KOPT-K1 (cell line): ENCODE results near the gene SIRPA.

Experiments
- H3K27ac ChIP-seq: fragments of 200-600 bp; sonication (generic); 2 replicates; pipeline ENCODE4 v1.5.1; 2016; ENCODE audit warnings: antibody characterized with exemption, mild to moderate bottlenecking, low read depth, low read length; ENCODE audit not compliant: poor library complexity, severe bottlenecking
- H3K36me3 ChIP-seq: fragments of 200-600 bp; sonication (generic); 2 replicates; pipeline ENCODE4 v1.5.1; 2017; ENCODE audit warnings: antibody characterized with exemption, mild to moderate bottlenecking, low read length, moderate library complexity; ENCODE audit not compliant: insufficient read depth
- H3K9me3 ChIP-seq: fragments of 200-600 bp; sonication (generic); 2 replicates; pipeline ENCODE4 v1.5.1; 2017; ENCODE audit warnings: antibody characterized with exemption, low read length, mild to moderate bottlenecking; ENCODE audit not compliant: insufficient read depth, poor library complexity, severe bottlenecking

The SIRPA gene

DNA sequence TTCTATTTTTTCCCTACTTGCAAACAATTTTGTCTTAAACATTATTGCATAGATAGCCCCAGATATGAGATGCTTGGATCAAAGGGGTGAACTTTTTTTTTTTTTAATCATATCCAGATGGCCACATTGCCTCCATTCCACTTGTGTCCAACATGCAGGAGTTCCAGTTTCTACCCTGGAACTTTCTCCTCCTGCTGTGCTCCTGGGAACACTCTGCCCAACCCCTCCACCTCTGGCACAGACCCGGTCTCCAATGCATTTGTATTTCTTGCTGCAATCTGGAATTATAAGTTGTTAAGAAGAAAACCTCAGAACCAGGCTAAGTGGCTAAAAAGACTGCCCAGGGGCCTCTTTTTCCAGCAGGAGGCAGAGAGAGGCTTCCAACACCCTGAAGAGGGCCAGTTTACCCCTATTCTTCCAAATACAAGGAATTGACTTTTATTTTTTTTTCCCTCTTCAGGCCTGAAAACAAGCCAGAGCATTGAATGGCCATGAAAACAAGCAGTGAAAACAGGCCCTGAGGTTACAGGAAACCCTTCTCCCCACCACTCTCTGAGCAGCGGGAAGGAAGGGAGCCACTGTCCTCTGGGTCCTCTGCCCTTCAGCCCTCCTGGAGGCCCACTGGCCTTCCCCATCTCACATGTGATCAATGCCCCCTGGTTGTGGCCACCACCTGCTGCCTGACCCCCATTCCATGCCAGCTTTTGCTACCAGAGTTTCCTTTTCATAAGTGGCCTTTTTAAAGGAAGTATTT lies 54.3 kb downstream of the SIRPA start:
- H3K27ac ChIP-seq = no peak overlapping the region
- H3K9me3 ChIP-seq = no peaks in the 10 kb centered on the region
- no peaks in the 10 kb centered on the region for H3K36me3 ChIP-seq

- H3K36me3 ChIP-seq = no peaks in the 10 kb centered on the region
- H3K9me3 ChIP-seq = no peaks in the 10 kb centered on the region
- H3K27ac ChIP-seq = no peak overlapping the region
Measured at GRCh38 chr20:1950836-1951235, 55.6 kb downstream of the SIRPA start.

DNA sequence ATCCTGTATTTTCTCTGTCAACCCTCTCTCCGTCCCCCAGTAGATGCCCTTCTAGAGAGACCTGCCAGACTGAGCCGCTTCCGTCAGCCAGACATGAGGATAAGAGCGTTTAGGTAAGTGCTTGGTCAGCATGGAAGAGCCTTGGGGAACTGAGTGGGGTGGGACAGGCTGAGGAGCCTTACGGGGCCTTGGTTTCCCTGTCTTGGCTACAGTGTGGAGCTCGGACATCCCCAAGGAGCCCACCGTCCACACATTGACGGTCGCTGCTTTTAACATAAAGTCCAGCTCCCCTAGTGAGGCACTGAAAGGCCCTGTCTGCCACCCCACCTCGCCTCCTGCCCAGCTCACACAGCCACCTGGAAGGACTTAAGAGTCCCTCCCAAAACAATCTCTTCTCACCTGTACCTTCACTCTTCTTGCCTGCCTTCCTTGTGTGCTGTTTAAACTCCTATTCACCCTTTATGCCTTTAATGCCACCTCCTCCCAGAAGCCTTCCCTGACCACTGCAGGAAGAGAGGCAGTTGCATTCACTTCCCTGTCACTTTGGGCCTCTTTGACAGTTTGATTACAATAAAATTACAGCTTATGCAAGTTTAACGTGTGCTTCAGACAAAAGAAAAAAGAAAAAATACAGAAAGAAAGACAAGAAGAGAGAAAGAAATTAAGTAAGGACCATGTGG lies 56.4 kb downstream of the SIRPA start:
- no peak overlapping the region for H3K27ac ChIP-seq
- no peaks in the 10 kb centered on the region for H3K9me3 ChIP-seq
- H3K36me3 ChIP-seq = no peaks in the 10 kb centered on the region

GRCh38 chr20:1952737-1953530 lies 57.7 kb downstream of the SIRPA start:
- H3K27ac ChIP-seq = no peak overlapping the region
- H3K36me3 ChIP-seq = no peaks in the 10 kb centered on the region
- H3K9me3 ChIP-seq = no peaks in the 10 kb centered on the region

- Histone ChIP-seq H3K9me3 (no peaks in the 10 kb centered on the region), H3K27ac (no peak overlapping the region), H3K36me3 (no peaks in the 10 kb centered on the region)
Measured at GRCh38 chr20:1953621-1954020, 58.4 kb downstream of the SIRPA start.

DNA sequence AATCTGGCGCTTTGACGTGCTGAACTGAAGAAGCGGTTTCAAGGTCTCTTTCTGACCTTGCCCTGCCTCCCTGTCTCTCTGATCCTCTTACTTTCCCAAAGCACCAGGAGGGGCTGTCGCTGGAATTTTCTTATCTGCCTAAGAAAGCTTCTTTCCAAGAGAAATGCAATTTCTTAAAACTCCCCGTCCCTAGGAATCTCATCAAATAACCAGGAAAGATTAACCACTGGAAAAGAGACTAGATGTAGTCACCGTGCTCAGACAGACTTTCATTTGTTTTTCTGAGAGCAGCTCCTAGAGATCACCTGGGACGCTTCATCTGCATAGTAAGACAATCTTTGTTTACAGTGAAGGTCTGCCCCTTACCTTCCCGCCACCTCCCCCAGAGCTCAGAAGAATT lies 60.0 kb downstream of the SIRPA start:
- Histone ChIP-seq H3K27ac (no peak overlapping the region), H3K9me3 (no peaks in the 10 kb centered on the region), H3K36me3 (no peaks in the 10 kb centered on the region)

DNA sequence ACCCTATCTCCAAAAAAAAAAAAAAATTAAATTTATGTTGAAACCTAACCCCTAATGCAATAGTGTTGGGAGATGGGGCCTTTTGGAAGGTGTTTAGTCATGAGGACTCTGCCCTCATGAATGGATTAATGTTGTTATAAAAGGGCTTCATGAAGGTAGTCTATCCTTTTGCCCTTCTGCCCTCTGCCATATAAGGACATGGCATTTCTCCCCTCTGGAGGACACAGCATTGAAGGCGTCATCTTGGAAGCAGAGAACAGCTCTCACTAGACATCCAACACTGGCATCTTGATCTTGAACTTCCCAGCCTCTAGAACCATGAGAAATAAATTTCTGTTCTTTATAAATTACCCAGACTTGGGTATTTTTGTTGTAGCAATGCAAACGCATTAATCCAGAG lies 63.2 kb downstream of the SIRPA start:
- Histone ChIP-seq H3K36me3 (no peaks in the 10 kb centered on the region), H3K27ac (no peak overlapping the region), H3K9me3 (no peaks in the 10 kb centered on the region)

GRCh38 chr20:1959156-1959555 lies 63.9 kb downstream of the SIRPA start:
- H3K36me3 ChIP-seq = no peaks in the 10 kb centered on the region
- H3K9me3 ChIP-seq = no peaks in the 10 kb centered on the region
- H3K27ac ChIP-seq = no peak overlapping the region

GRCh38 chr20:1961374-1961773 lies 66.2 kb downstream of the SIRPA start:
- Histone ChIP-seq H3K27ac (no peak overlapping the region), H3K9me3 (no peaks in the 10 kb centered on the region), H3K36me3 (no peaks in the 10 kb centered on the region)

GRCh38 chr20:1964061-1964460 lies 68.9 kb downstream of the SIRPA start:
- Histone ChIP-seq H3K27ac (no peak overlapping the region), H3K9me3 (no peaks in the 10 kb centered on the region), H3K36me3 (no peaks in the 10 kb centered on the region)

DNA sequence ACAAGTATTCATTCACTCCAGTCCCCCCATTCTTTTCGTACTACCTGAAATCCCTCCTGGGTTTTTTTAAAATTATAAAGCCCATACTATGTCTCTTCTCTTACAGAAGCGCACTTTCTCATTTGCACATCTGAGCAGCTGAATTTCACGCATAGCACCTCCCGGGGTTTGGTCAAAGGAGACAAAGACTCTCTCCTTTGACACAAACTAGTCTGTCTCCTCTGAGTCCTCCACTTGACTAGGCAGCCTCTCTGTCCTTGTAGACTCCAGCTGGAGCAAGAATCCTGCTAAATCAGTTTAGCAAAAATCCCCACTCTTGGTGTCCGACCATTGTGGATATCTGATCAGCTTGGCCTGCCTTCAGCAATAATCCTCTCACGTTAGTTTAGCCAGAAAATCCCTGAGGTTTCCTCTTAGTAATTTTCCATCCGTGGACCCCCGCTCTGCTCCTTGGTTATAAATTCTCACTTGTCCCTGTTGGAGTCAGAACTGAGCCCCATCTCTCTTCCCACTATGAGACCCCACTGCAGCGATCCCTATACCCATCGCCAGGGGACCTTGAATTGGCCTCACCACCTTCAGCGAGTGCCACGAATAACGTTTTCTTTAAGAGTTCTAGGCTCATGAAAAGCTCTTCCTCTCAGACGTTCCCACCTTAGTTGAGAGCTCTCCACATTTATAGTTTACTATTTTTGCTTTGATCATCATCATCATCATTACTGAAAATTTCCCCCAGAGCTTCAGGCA lies 69.6 kb downstream of the SIRPA start:
- Histone ChIP-seq H3K36me3 (no peaks in the 10 kb centered on the region), H3K27ac (no peak overlapping the region), H3K9me3 (no peaks in the 10 kb centered on the region)

GRCh38 chr20:1965520-1966351 lies 70.5 kb downstream of the SIRPA start:
- Histone ChIP-seq H3K9me3 (no peaks in the 10 kb centered on the region), H3K36me3 (no peaks in the 10 kb centered on the region), H3K27ac (no peak overlapping the region)

GRCh38 chr20:1968964-1969363 lies 73.8 kb downstream of the SIRPA start:
- Histone ChIP-seq H3K9me3 (no peaks in the 10 kb centered on the region), H3K36me3 (no peaks in the 10 kb centered on the region), H3K27ac (no peak overlapping the region)

- H3K9me3 ChIP-seq = no peaks in the 10 kb centered on the region
- no peaks in the 10 kb centered on the region for H3K36me3 ChIP-seq
- H3K27ac ChIP-seq = no peak overlapping the region
Measured at GRCh38 chr20:1971893-1972586, 76.8 kb downstream of the SIRPA start.
